ENCODE results near the gene MAST3.

The MAST3 gene

DNA sequence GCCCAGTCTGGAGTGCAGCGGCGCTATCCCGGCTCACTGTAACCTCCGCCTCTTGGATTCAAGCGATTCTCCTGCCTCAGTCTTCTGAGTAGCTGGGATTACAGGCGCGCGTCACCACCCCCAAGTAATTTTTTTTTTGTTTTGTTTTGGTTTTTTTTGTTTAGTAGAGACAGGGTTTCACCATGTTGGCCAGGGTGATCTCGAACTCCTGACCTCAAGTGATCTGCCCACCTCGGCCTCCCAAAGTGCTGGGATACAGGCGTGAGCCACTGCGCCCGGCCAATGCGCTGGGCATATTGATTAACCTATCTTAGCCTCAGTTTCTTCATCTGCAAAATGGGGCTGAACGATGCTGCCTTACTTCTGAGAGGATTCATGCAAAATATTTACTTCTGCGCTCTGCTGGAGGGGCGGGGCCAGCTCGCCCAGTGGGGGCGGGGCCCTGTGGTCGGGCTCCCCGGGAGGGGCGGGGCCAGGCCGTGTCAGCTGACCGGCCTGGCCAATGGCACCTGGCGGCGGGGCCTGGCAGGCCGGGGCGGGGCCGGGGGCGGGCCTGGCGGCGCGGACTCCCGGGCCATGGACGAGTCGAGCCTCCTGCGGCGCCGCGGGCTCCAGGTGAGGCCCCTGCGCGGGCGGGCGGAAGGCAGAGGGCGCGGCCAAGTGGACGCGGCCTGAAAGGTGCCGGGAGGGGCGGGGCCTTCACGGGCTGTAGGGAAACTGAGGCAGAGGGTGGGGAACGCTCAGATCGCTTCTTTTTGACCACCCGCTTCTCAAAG is at the start of gene MAST3:
TSS of gene MAST3 (plus strand) at position 562 of the 776 bp plus-strand sequence. CDS start at position 577, 15 bp downstream.
- DNase-seq (ENCODE audit: low read depth), result no peak
- TF ChIP-seq, protein P1, sequence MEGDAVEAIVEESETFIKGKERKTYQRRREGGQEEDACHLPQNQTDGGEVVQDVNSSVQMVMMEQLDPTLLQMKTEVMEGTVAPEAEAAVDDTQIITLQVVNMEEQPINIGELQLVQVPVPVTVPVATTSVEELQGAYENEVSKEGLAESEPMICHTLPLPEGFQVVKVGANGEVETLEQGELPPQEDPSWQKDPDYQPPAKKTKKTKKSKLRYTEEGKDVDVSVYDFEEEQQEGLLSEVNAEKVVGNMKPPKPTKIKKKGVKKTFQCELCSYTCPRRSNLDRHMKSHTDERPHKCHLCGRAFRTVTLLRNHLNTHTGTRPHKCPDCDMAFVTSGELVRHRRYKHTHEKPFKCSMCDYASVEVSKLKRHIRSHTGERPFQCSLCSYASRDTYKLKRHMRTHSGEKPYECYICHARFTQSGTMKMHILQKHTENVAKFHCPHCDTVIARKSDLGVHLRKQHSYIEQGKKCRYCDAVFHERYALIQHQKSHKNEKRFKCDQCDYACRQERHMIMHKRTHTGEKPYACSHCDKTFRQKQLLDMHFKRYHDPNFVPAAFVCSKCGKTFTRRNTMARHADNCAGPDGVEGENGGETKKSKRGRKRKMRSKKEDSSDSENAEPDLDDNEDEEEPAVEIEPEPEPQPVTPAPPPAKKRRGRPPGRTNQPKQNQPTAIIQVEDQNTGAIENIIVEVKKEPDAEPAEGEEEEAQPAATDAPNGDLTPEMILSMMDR (IDR thresholded peaks at IDR 0.05; ENCODE audit: low read depth, low read length, missing control alignments), result no peak
- peak within 1 kb of the TSS; percentile 72 for H3K4me3 ChIP-seq (ENCODE audit: low read depth, low read length)

DNA sequence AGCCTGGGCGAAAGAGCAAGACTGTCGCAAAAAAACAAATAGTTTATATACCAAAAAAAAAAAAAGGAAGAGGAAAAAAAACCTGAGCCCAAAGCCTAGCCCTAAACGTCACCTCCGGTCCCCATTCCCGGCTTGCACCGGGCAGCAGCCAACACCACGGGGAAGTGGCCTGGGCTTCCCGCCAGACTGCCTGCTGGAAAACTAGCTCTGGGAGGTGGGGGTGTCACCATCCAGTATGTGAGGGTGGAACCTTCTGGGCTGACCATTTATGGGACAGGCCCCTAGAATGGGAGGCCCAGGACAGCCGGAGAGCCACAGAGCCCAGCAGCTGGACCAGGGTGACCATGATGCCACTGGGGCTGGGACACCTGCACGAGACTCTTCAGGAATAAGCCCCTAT is 48.2 kb upstream of the MAST3 start:
- TF ChIP-seq, protein P1 (IDR thresholded peaks at IDR 0.05; ENCODE audit: low read depth, low read length, missing control alignments), result no peak
- H3K4me3 ChIP-seq (ENCODE audit: low read depth, low read length), result no peak overlapping the region
- DNase-seq (ENCODE audit: low read depth), result no peak

DNA sequence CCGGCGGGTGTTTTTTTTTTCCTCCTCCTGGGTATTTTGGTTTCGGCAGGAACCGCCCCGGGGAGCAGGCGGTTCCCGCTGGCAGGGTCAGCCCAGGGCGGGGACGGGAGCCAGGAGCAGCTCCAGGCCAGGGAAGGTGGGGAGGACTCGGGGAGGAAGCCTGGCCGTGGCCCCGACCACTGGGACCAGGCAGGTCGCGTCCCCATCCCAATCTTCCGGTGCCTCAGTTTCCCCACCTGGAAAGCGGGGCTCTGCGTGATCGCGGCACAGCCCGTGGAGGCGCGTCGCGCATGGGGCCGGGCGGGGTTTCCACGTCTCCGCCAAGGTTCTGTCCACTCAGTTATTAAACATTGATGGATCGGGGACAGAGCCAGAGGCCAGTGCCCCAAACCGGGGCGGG is 45.7 kb upstream of the MAST3 start:
- H3K4me3 ChIP-seq (ENCODE audit: low read depth, low read length), result no peak overlapping the region
- TF ChIP-seq, protein P1 (IDR thresholded peaks at IDR 0.05; ENCODE audit: low read depth, low read length, missing control alignments), result no peak
- DNase-seq (ENCODE audit: low read depth), result no peak

DNA sequence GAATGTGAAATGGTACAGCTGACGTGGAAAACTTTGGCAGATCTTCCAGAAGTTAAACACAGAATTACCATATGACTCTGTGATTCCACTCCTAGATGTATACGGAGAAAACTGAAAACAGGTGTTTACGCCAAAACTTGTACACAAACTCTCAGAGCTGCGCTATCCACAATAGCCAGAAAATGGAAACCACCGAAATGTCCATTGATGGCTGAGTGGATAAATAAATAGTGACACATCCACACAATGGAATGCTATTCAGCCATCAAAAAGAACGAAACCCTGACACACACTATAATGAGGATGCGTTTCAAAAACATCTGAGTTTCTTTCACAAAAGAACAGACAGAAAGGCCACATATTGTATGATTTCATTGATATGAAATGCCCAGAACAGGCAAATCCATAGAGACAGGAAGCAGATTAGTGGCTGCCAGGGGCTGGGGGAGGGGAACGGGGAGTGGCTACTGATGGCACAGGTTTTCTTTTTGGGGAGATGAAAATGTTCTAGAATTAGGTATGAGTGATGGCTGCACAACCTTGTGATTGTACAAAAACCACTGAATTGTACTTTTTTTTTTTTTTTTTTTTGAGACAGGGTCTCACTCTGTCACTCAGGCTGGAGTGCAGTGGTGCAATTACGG is 43.9 kb upstream of the MAST3 start:
- DNase-seq (ENCODE audit: low read depth), result no peak
- H3K4me3 ChIP-seq (ENCODE audit: low read depth, low read length), result no peak overlapping the region
- TF ChIP-seq, protein P1 (IDR thresholded peaks at IDR 0.05; ENCODE audit: low read depth, low read length, missing control alignments), result no peak

DNA sequence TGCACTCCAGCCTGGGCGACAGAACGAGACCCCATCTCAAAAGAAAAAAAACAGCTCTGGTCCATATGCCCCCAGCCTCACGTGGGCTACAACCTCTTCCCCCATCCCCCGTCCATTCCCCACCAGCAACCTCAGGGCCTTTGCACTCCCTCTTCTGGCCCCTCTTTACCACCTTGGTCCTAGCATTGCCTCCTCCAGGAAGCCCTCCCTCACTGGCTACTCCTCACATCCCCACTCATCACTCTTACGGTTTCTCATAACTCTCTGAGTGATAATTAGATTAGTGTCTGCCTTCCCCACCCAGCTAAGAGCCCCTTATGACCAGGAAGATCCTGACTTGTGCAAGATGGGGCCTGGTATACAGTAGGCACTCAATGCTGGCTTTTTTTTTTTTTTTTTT is 41.6 kb upstream of the MAST3 start:
- no peak for DNase-seq (ENCODE audit: low read depth)
- TF ChIP-seq, protein P1 (IDR thresholded peaks at IDR 0.05; ENCODE audit: low read depth, low read length, missing control alignments), result no peak
- H3K4me3 ChIP-seq (ENCODE audit: low read depth, low read length), result no peak overlapping the region

DNA sequence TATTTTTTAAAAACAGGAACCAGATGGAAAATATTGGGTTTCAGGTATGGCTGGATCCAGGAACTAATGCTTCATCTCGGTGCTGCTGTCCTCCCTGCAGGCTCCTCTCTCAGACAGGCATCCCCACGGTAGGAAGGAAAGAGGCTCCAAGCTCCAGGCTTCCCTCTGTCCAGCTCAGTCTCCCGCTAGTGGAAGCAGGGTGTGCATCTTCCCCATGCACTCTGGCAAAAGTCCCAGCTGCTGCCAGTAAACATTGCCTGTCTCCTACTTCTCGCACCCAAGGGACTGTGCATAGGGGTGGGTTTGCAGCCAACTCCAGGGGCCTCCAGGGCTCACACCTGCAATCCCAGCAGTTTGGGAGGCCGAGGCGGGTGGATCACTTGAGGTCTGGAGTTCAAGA is 40.0 kb upstream of the MAST3 start:
- DNase-seq (ENCODE audit: low read depth), result no peak
- H3K4me3 ChIP-seq (ENCODE audit: low read depth, low read length), result no peak overlapping the region
- TF ChIP-seq, protein P1 (IDR thresholded peaks at IDR 0.05; ENCODE audit: low read depth, low read length, missing control alignments), result no peak
